Endothelial cell of umbilical vein (primary cell): Measurements from ENCODE around the gene APP. TPM values are rescaled to one million over a fixed set of nuclear protein-coding genes. Genes with fewer than 3 reads are reported as not detected.

Source experiments
- BruUV-seq: library from RNA; stranded (reverse); fragments of 400-500 nt; replicated peaks from 2 replicates; lab custom pipeline; 2021; lab: Mats Ljungman, UMichigan
- CTCF ChIA-PET: fragments of 300-600, 350-600 bp; sonication (Branson Sonifier 250); formaldehyde crosslinking; loops from one replicate; lab custom pipeline; 2021; ENCODE audit warnings: antibody characterized with exemption, inconsistent platforms; lab: Charles Lee
- POLR2A ChIA-PET: fragments of 300-600, 350-600 bp; sonication (Branson Sonifier 250); formaldehyde crosslinking; loops from one replicate; lab custom pipeline; 2021; ENCODE audit warnings: antibody characterized with exemption, inconsistent platforms; lab: Charles Lee
- DNase-seq: peaks from one replicate; pipeline ENCODE4 v3.0.0-alpha.2; 2011; ENCODE audit warnings: low read depth, low spot score
- FAIRE-seq: peaks from 2 replicates; lab custom pipeline; 2011; peaks lifted over from hg19 to GRCh38; lab: Jason Lieb, UNC
- H2AFZ ChIP-seq: 2 replicates; pipeline ENCODE4 v1.6.0; 2012; ENCODE audit warnings: low read depth, low read length, control low read depth, inconsistent platforms
- H3K27ac ChIP-seq: 2 replicates; pipeline ENCODE4 v1.5.1; 2011; ENCODE audit warnings: low read depth, mild to moderate bottlenecking, control low read depth, low read length, moderate library complexity; ENCODE audit not compliant: insufficient read depth
- H3K27me3 ChIP-seq, 2 experiments: 2 replicates each; pipeline versions ENCODE4 v1.6.0 to v1.6.1; 2011; ENCODE audit warnings: low read length in 2 of 2, mixed read lengths in 1 of 2; ENCODE audit not compliant: control insufficient read depth in 2 of 2, insufficient read depth in 2 of 2
- H3K36me3 ChIP-seq, 2 experiments: 2 replicates in 1 of 2; 3 replicates in 1 of 2; pipeline ENCODE4 v1.5.1; 2011; ENCODE audit warnings: low read length in 2 of 2, mild to moderate bottlenecking in 1 of 2, moderate library complexity in 1 of 2; ENCODE audit not compliant: control insufficient read depth in 2 of 2, insufficient read depth in 2 of 2; ENCODE audit errors: extremely low read depth in 1 of 2
- H3K4me1 ChIP-seq: 3 replicates; pipeline ENCODE4 v1.5.1; 2011; ENCODE audit warnings: mild to moderate bottlenecking, low read length; ENCODE audit not compliant: control insufficient read depth, insufficient read depth; ENCODE audit errors: extremely low read depth
- H3K4me2 ChIP-seq: 2 replicates; pipeline ENCODE4 v1.6.1; 2011; ENCODE audit warnings: low read length, control low read depth, mixed read lengths; ENCODE audit not compliant: insufficient read depth
- H3K4me3 ChIP-seq, 3 experiments: fragments of 200-600 bp in 1 of 3; sonication (generic), shearing (Covaris generic) in 1 of 3; replicated peaks in 1 of 3; 2 replicates each; pipeline ENCODE4 v1.5.1; 2011 to 2016; ENCODE audit warnings: control low read depth in 3 of 3, low read length in 3 of 3, mild to moderate bottlenecking in 2 of 3, inconsistent platforms in 1 of 3, low read depth in 1 of 3, moderate library complexity in 1 of 3; ENCODE audit not compliant: insufficient read depth in 1 of 3
- H3K79me2 ChIP-seq: 2 replicates; pipeline ENCODE4 v1.6.0; 2012; ENCODE audit warnings: low read length, inconsistent platforms; ENCODE audit not compliant: control insufficient read depth, insufficient read depth
- H3K9ac ChIP-seq: replicated peaks from 2 replicates; pipeline ENCODE3; 2011; ENCODE audit warnings: low read length, control low read depth; ENCODE audit not compliant: insufficient read depth; ENCODE audit errors: extremely low read depth
- H3K9me1 ChIP-seq: replicated peaks from 3 replicates; pipeline ENCODE4 v1.6.0; 2011; ENCODE audit warnings: mild to moderate bottlenecking, low read length; ENCODE audit not compliant: control insufficient read depth, insufficient read depth; ENCODE audit errors: extremely low read depth
- H3K9me3 ChIP-seq: replicated peaks from 2 replicates; pipeline ENCODE4 v1.5.1; 2012; ENCODE audit warnings: low read length, inconsistent platforms; ENCODE audit not compliant: control insufficient read depth, insufficient read depth
- H4K20me1 ChIP-seq: replicated peaks from 2 replicates; pipeline ENCODE3; 2011; ENCODE audit warnings: mild to moderate bottlenecking, low read length; ENCODE audit not compliant: control insufficient read depth, insufficient read depth; ENCODE audit errors: extremely low read depth
- CTCF ChIP-seq, 2 donors: IDR thresholded peaks; 1 replicate in 1 of 2; 2 replicates in 1 of 2; pipeline ENCODE4 v1.5.1; 2011; ENCODE audit warnings: low read length in 2 of 2, mild to moderate bottlenecking in 2 of 2, moderate library complexity in 2 of 2, control low read depth in 1 of 2, inconsistent platforms in 1 of 2, low read depth in 1 of 2; ENCODE audit not compliant: insufficient read depth in 1 of 2; ENCODE audit errors: extremely low read depth in 1 of 2
- EZH2 ChIP-seq: IDR thresholded peaks from 2 replicates; pipeline ENCODE4 v1.6.1; 2012; ENCODE audit warnings: borderline replicate concordance, low read depth, mild to moderate bottlenecking, moderate library complexity, low read length, inconsistent platforms; ENCODE audit not compliant: severe bottlenecking
- FOS ChIP-seq: IDR thresholded peaks from 2 replicates; pipeline ENCODE4 v1.6.1; 2011; ENCODE audit warnings: mild to moderate bottlenecking, low read length, moderate library complexity, borderline replicate concordance; ENCODE audit not compliant: insufficient read depth
- GATA2 ChIP-seq: IDR thresholded peaks from 2 replicates; pipeline ENCODE4 v1.7.0; 2011; ENCODE audit warnings: low read depth, mild to moderate bottlenecking, moderate library complexity, mixed read lengths, low read length; ENCODE audit not compliant: insufficient read length, insufficient read depth
- JUN ChIP-seq: IDR thresholded peaks from 2 replicates; pipeline ENCODE4 v1.6.1; 2011; ENCODE audit warnings: borderline replicate concordance, low read depth; ENCODE audit not compliant: insufficient read length, insufficient read depth
- MAX ChIP-seq: IDR thresholded peaks from 2 replicates; pipeline ENCODE4 v1.6.1; 2011; ENCODE audit not compliant: insufficient read depth, insufficient read length
- MYC ChIP-seq: IDR thresholded peaks from one replicate; pipeline ENCODE4 v1.6.1; 2011; ENCODE audit warnings: mild to moderate bottlenecking, low read depth, low read length
- POLR2A ChIP-seq: IDR thresholded peaks from 2 replicates; pipeline ENCODE4 v1.6.1; 2012; ENCODE audit warnings: low read depth, mild to moderate bottlenecking, control low read depth, low read length
- POLR2AphosphoS5 ChIP-seq: IDR thresholded peaks from 2 replicates; pipeline ENCODE4 v1.6.1; 2012; ENCODE audit warnings: low read depth, mild to moderate bottlenecking, control low read depth, low read length, moderate library complexity; ENCODE audit not compliant: insufficient read depth
- dilution Hi-C: fragments of 300-500 bp; cut with MboI; formaldehyde crosslinking; loops from one replicate; pipeline ENCODE4 v1.15.0; 2019; ENCODE audit warnings: low sequenced_read_pairs; ENCODE audit not compliant: extremely low pct_ligation_motif_present
- intact Hi-C: fragments of 100-400 bp; cut with micrococcal nuclease; formaldehyde crosslinking; loops from one replicate; pipeline ENCODE4 v1.10.0; 2022
- polyA plus RNA-seq, 4 experiments: library from polyadenylated mRNA; depleted of rRNA in 3 of 4; stranded (reverse) in 3 of 4; unstranded in 1 of 4; fragments of >200 nt; gene quantifications; 2 replicates each; pipeline versions ENCODE4 v1.2.1 to v1.2.3, GENCODE V29; 2011 to 2012; ENCODE audit warnings: missing spikeins in 1 of 4
- total RNA-seq: library from RNA; stranded (reverse); gene quantifications from 2 replicates; pipeline ENCODE4 v1.2.3, GENCODE V29; 2021

APP gene
- total and polyA plus RNA-seq, 2 donors (not counting 3 experiments of a cell fraction or from before 2014, with no cell fraction given), result 914 to 928 TPM

- DNase-seq (no peak), FAIRE-seq (no peak)
- dilution Hi-C loops, result no loop called here
- Histone ChIP-seq H3K4me3 (no peak overlapping the region), H3K79me2 (peaks cover 57% of the 10 kb centered on the region), H3K27me3 (no peaks in the 10 kb centered on the region), H3K4me2 (no peak overlapping the region), H2AFZ (no peak overlapping the region), H4K20me1 (no peaks in the 10 kb centered on the region), H3K27ac (no peak overlapping the region), H3K9me3 (no peaks in the 10 kb centered on the region), H3K9me1 (no peaks in the 10 kb centered on the region), H3K4me1 (no peaks in the 10 kb centered on the region), H3K36me3 (peaks cover 0 to 2% of the 10 kb centered on the region in 2 experiments), H3K9ac (no peak overlapping the region)
- intact Hi-C loops, result no loop called here
- ChIA-PET POLR2A (no interaction called here), CTCF (interaction anchor here (0.9 to 2.7 kb wide), 3 partner anchors 9 to 112 kb away, joined by 3 to 8 read pairs (median 3); no protein-coding TSS in a partner anchor)
- TF ChIP-seq POLR2AphosphoS5 (no peak), FOS (no peak)
- BruUV-seq, result no TSS peak
Observed at GRCh38 chr21:26007951-26008498, 162.5 kb downstream of the APP start.

GRCh38 chr21:26005464-26005863 is 165.1 kb downstream of the APP start:
- Histone ChIP-seq H3K79me2 (peaks cover 53% of the 10 kb centered on the region), H3K27ac (no peak overlapping the region), H3K27me3 (no peaks in the 10 kb centered on the region), H3K4me1 (no peaks in the 10 kb centered on the region), H2AFZ (no peak overlapping the region), H4K20me1 (no peaks in the 10 kb centered on the region), H3K4me2 (no peak overlapping the region), H3K36me3 (peaks cover 0 to 7% of the 10 kb centered on the region in 2 experiments), H3K9me1 (no peaks in the 10 kb centered on the region), H3K9me3 (no peaks in the 10 kb centered on the region), H3K4me3 (no peak overlapping the region), H3K9ac (no peak overlapping the region)
- TF ChIP-seq JUN, result no peak
- TF ChIP-seq MYC, result no peak
- no peak for TF ChIP-seq GATA2
- TF ChIP-seq MAX, result no peak
- TF ChIP-seq POLR2AphosphoS5, result no peak
- TF ChIP-seq CTCF (IDR thresholded peaks at IDR 0.05; ENCODE audit: extremely low read depth in 1 of 2, insufficient read depth in 1 of 2, low read depth in 1 of 2, low read length in 2 of 2), result no peak
- no peak for TF ChIP-seq EZH2
- no peak for TF ChIP-seq POLR2A
- no peak for TF ChIP-seq FOS
- FAIRE-seq (no peak), DNase-seq (no peak)
- BruUV-seq, result no TSS peak
- dilution Hi-C loops, result no loop called here
- ChIA-PET POLR2A (no interaction called here), CTCF (no interaction called here)
- intact Hi-C loops, result no loop called here
